Muscle of arm (tissue), 14 donors: ENCODE data around the gene ZNF148. TPM values are rescaled to one million over a fixed set of nuclear protein-coding genes. Genes with fewer than 3 reads are reported as not detected.
A peak's percentile ranks its signal among the peaks of the same experiment; 100 is the strongest.
"Not testable (repeated sequence)": the region's sequence is repeated elsewhere in the genome, so short reads cannot be mapped to it uniquely, and the experiment has no call there.

Experiments used
- DNase-seq: peaks from one replicate; pipeline ENCODE4 v3.0.0-alpha.2; 2013
- long read RNA-seq, 11 donors: transcript quantifications; one replicate each; lab custom pipeline, GENCODE V29; 2026
- polyA plus RNA-seq, 12 donors: library from polyadenylated mRNA; unstranded; fragments of 120-200 nt; gene quantifications; one replicate each; pipeline ENCODE4 v1.2.1, GENCODE V29; 2013; ENCODE audit not compliant: insufficient read length in 12 of 12

The ZNF148 gene, protein sequence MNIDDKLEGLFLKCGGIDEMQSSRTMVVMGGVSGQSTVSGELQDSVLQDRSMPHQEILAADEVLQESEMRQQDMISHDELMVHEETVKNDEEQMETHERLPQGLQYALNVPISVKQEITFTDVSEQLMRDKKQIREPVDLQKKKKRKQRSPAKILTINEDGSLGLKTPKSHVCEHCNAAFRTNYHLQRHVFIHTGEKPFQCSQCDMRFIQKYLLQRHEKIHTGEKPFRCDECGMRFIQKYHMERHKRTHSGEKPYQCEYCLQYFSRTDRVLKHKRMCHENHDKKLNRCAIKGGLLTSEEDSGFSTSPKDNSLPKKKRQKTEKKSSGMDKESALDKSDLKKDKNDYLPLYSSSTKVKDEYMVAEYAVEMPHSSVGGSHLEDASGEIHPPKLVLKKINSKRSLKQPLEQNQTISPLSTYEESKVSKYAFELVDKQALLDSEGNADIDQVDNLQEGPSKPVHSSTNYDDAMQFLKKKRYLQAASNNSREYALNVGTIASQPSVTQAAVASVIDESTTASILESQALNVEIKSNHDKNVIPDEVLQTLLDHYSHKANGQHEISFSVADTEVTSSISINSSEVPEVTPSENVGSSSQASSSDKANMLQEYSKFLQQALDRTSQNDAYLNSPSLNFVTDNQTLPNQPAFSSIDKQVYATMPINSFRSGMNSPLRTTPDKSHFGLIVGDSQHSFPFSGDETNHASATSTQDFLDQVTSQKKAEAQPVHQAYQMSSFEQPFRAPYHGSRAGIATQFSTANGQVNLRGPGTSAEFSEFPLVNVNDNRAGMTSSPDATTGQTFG
- polyA plus RNA-seq = 10 to 100 TPM in 11 of 12 donors, not detected in 1; 22.1 to 31.6 (median 22.9) TPM
- long read RNA-seq, donor 1, full-length matches to known transcripts = 4 of 4 reads
- long read RNA-seq, donor 1, partial matches to known transcripts = 0 of 4 reads
- long read RNA-seq, donor 1, other reads (novel, unspliced or antisense) = 0 of 4 reads
- long read RNA-seq, donor 2, full-length matches to known transcripts = 4 of 4 reads
- long read RNA-seq, donor 2, partial matches to known transcripts = 0 of 4 reads
- long read RNA-seq, donor 2, other reads (novel, unspliced or antisense) = 0 of 4 reads
- long read RNA-seq, donor 3, full-length matches to known transcripts = 3 of 3 reads
- long read RNA-seq, donor 3, partial matches to known transcripts = 0 of 3 reads
- long read RNA-seq, donor 3, other reads (novel, unspliced or antisense) = 0 of 3 reads
- long read RNA-seq, donor 4, full-length matches to known transcripts = 4 of 4 reads
- long read RNA-seq, donor 4, partial matches to known transcripts = 0 of 4 reads
- long read RNA-seq, donor 4, other reads (novel, unspliced or antisense) = 0 of 4 reads
- long read RNA-seq, donor 5, full-length matches to known transcripts = 7 of 7 reads
- long read RNA-seq, donor 5, partial matches to known transcripts = 0 of 7 reads
- long read RNA-seq, donor 5, other reads (novel, unspliced or antisense) = 0 of 7 reads
- long read RNA-seq, donor 6, full-length matches to known transcripts = 3 of 3 reads
- long read RNA-seq, donor 6, partial matches to known transcripts = 0 of 3 reads
- long read RNA-seq, donor 6, other reads (novel, unspliced or antisense) = 0 of 3 reads
- long read RNA-seq, donor 7, full-length matches to known transcripts = 5 of 5 reads
- long read RNA-seq, donor 7, partial matches to known transcripts = 0 of 5 reads
- long read RNA-seq, donor 7, other reads (novel, unspliced or antisense) = 0 of 5 reads
- long read RNA-seq, donor 8, full-length matches to known transcripts = 6 of 6 reads
- long read RNA-seq, donor 8, partial matches to known transcripts = 0 of 6 reads
- long read RNA-seq, donor 8, other reads (novel, unspliced or antisense) = 0 of 6 reads
- long read RNA-seq, donor 9, partial matches to known transcripts = 0 of 1 reads
- long read RNA-seq, donor 9, other reads (novel, unspliced or antisense) = 0 of 1 reads
- long read RNA-seq, donor 10, full-length matches to known transcripts = 5 of 5 reads
- long read RNA-seq, donor 10, partial matches to known transcripts = 0 of 5 reads
- long read RNA-seq, donor 10, other reads (novel, unspliced or antisense) = 0 of 5 reads
- long read RNA-seq, donor 11, full-length matches to known transcripts = 3 of 3 reads
- long read RNA-seq, donor 11, partial matches to known transcripts = 0 of 3 reads
- long read RNA-seq, donor 11, other reads (novel, unspliced or antisense) = 0 of 3 reads

DNA sequence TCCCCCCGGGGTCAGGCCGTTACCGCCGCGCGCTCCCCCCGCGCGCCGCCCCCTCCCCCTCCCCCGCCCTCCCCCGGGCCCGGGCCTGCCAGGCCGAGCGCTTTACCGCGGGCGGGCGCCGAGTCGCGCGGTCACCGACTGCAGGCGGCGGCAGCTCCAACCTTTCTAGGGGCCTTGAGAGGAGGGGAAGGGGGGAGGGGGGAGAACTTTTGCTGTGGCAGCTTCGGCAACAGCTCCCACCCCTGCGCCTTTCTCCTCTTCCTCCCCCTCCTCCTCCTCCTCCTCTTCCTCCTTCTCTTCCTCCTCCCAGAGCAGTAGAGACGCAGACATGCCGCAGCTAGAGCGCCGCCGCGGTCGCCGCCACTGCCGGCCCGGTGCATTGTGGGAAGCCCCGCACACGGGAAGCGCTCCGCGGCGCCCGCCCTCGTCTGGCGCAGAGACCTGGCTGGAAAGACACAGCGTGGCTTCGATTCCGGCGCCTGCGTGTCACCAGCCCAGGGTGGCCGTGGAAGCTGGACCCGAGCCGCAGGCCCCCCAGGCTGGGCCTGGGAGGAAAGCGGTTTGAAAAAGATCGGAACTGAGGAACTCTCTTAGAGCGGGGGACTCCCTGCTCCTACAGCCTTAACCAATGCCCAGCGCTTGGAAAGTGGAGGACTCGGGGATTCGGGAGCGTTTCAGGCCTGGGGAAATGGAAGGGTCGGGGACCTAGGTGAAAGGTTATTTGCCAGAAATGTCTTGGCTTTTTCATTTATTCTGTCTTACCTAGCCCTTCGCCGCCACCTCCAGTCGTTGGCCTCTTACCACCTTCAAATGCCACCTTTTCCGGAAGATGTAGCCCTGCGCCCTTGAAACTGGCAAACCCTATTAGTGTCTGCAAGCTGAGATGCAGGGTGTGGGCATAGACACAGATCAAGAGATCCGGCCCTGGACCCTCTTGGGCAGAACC is at the start of gene ZNF148:
Gene ZNF148 (minus strand): TSS at position 330 of the 946 bp plus-strand sequence. CDS start 61,685 bp downstream, outside the sequence.
- DNase-seq = peak; percentile 93

DNA sequence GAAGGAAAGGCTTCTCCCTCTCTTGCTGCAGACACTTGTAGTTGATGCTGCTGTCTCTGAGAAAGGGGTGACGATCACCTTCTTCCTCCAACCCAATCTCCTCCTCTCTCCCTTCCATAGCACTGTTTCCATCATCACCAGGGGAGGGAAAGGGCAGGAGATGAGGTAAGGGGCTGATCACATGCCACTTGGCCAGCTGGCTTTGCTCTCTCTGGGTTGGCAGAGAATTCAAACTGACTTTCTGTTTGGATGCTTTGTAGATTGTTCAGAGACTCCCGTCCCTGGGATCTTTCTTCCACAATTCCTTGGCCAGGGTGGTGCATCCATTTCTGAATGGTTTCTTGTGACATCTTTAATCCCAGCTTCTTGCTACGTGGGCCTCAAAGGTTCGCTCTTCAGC is 43.2 kb upstream of the ZNF148 start:
- no peak for DNase-seq

DNA sequence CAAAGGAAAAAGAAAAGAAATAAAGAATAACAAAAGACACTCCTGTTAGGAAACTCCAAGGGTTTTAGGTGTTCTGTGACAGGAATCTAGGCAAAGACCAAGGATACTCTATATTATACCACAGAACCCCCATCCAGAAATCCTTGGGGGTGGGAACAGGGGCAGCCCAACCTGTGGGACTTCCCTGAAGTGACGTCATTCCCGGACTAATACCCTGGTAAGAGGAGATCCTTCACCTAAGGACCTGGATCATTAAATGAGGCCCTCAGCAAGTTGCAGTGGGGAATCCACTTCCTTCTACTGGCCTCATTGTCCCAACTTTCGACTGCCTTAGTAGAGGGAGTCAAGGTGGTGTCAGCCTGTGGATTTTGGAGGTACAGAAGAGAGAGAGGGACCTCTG is 41.1 kb upstream of the ZNF148 start:
- DNase-seq = no peak

DNA sequence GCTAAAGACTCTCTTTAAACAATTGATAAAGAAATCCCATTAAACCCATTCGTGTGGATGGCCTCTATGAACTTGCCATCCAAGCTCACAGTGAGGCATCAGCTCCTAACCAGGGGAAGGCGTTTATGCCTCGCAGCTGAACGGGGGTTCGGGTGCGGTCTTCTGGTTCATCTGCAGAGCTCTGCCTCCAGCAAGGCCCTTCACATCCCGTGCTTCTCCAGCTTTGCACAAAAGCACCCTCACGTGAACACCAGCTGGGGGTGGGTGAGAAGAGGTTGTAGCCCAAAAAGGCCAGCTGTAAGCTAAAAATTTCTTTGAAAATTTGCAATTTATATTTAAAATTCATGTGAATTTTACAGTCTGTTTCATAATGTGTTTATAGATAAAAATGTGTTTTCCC is 39.5 kb upstream of the ZNF148 start:
- DNase-seq = no peak

DNA sequence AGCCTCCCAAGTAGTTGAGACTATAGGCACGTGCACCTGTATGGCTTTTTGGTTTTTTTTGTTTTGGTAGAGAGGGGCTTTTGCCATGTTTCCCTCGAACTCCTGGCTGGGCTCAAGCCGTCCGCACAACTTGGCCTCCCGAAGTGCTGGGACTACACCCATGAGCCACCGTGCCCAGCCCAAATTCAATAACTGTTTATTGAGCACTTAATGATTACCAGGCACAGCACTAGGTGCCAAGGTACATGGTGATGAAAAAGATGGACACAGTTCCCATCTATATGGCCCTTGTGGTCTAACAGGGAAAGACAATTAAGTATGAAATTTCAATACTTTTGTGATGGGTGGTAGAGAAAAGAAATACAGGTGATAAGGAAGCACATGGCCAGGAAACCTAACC is 35.8 kb upstream of the ZNF148 start:
- DNase-seq = no peak

DNA sequence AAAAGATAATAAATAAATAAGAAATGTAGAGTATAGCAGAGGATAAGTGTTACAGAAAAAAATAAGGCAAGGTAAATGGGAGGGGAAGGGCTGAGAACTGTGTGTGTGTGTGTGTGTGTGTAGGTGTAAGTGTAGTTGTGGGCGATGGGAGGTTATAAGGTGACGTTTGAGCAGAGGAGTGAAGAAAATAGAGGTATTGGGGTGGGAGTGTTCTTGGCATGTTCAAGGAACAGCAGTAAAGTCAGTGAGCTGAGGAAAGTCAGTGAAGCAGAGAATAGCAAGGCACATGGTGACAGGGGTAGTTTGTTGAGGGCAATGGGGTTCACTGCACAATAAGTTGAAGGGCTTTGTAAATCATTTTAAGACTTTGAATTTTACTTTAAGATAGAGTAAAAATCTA is 30.9 kb upstream of the ZNF148 start:
- no peak for DNase-seq

DNA sequence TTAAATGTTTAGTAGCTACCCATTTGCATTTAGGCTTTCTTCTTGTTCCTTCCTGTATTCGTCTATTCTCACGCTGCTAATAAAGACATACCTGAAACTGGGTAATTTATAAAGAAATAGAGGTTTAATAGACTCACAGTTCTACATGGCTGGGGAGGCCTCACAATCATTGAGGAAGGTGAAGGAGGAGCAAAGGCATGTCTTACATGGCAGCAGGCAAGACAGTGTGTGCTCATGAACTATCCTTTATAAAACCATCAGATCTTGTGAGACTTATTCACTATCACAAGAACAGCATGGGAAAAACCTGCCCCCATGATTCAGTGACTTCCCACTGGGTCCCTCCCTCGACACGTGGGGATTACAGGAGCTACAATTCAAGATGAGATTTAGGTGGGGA is 30.4 kb upstream of the ZNF148 start:
- DNase-seq = not testable (repeated sequence)

DNA sequence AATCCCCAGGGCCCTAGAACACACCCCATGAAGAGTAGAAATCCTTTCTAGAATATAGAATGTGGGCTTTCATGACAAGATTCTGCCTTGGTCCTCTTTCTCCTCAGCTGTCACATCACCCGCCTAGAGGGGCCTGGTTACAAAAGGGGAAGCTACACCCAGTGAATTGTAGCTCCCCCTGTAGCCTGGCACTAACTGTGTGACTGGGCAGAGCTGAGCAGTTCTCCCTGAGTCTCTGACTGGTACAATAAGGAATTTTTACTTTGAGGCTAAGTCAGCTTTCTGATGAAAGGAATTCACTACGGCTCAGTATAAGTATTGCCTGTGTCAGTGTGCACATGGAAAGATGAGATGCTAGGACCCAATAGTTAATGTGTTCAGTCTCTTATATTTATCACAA is 28.7 kb upstream of the ZNF148 start:
- DNase-seq = no peak

DNA sequence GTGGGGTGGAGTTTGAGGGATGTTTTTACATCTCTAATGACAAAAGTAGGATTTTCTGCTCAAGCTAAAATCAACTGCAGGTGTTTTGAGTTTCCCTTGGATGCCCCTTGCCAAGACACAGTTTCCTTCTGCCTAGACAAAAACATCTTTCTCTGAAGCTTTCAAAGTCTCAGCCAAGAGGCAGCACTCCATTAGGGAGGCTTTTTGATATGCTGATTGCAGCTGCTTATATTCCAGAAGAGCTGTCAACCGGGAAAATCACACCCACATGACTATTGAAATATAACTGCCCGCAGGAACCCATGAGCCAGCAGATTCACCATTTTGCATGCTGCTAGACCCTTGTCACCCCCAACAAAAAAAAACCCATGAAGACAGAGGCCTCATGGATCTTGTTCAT is 27.5 kb upstream of the ZNF148 start:
- DNase-seq = no peak

DNA sequence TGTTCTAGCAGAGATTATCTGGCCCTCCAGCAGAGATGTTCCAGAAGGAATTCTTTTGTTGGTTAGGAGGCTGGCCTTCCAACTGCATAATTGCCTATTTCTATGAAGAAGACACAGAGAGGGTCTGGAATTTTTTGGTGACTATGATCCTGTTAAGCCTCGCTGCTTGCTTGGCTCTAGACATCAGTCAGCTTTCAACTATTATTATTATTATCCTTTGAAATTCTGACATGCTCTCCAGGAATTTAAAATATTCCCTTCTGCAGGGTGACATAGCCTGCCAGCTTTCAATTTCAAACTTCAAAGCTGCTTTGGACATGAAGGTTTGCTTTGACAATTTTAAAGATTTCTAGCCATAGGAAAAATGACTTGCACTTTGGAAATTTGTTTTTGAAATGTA is 26.3 kb upstream of the ZNF148 start:
- no peak for DNase-seq

DNA sequence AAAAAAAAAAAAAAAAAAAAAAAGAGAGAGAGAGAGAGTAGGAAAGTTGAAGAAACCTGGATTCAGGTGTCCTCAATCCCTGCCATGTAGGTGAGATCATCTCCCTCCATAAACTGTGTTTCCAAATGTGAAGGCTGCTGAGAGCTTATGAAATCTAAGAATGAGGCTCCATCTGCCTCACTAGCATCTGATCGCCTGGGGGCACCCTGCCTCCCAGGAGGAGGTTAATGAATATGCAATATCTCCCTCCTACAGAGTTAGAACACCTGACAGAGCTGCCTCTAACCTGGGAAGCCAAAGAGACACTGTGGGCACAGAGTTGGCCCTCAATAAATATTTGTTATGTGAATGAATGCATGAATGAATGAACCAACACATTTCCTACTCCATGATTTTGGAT is 23.8 kb upstream of the ZNF148 start:
- no peak for DNase-seq

DNA sequence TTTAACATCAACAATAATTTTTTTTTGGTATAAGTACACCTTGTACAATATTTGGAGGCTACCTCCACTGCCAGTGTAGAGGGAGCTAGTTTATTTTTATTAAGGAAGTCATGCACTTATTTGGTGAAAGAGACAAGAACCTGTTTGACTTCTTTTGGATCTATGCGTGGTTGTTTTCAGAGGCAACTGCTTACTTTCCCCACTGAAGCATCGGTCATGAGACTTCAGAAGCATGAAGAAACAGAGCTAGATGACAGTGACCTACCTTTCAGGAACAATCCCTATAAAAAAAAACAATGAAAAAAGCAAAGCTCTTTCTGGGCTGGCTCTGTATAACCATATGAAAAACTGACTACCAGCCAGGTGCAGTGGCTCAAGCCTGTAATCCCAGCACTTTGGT is 20.0 kb upstream of the ZNF148 start:
- DNase-seq = no peak

DNA sequence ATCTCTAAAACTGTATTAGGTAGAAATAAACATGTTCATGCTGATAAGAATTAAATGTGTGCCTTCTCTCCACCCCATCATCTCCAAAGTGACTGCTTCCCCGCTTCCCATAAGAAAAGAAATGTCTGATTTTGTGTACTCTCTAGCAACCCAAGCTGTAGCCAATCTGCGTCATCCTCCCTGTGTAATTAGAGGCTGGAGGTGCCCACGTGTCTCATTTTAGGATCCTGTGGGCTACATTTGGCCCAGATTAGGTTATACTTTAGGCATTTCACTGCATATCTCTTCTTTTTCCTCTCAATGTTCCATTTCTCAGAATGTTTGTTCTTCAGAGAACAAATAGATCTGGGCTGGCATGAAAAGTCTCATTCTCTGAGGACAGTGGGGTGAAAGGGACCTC is 19.3 kb upstream of the ZNF148 start:
- no peak for DNase-seq

DNA sequence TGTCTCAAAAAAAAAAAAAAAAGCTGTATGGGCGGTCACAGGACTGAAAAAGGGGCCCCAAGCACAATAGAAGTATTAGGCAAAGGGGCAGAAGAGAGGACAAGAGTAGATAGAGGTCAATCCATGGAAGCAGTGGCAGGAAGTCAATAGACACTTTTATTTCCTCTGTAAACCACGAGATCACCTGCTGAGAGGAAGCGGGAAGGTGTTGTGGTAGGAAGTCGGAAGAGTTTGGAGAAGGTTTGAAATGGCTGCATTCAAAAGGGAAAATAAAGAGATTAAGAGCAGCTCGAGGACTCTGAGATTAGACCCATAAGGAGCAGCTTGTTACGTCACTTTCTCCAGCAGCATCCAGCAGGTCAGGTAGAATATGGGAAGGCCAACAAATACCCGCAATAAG is 14.2 kb upstream of the ZNF148 start:
- DNase-seq = no peak

DNA sequence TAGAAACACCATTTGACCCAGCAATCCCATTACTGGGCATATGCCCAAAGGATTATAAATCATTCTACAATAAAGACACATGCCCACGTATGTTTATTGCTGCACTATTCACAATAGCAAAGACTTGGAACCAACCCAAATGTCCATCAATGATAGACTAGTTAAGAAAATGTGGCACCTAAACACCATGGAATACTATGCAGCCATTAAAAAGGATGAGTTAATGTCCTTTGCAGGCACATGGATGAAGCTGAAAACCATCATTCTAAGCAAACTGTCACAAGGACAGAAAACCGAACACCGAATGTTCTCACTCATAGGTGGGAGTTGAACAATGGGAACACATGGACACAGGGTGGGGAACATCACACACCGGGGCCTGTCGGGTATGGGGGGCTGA is 13.2 kb upstream of the ZNF148 start:
- not testable (repeated sequence) for DNase-seq

DNA sequence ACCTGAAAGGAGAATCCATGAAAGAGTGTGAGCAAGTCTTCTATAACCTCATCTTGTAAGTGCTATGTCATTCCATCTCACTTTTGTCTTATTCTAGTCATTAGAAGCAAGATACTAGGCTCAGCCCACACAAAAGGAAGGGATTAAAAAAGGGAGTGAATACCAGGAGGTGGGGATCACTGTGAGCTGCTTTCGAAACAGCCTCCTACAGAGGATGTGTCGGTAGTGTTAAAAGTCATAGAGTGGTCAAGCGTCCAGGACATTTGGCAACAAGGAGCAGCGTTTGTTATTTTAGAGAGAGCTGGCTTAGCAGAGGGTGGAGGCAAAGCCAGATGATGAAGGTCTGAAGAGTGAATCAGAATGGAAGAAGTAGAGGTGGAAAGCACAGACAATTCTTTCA is 11.7 kb upstream of the ZNF148 start:
- no peak for DNase-seq

DNA sequence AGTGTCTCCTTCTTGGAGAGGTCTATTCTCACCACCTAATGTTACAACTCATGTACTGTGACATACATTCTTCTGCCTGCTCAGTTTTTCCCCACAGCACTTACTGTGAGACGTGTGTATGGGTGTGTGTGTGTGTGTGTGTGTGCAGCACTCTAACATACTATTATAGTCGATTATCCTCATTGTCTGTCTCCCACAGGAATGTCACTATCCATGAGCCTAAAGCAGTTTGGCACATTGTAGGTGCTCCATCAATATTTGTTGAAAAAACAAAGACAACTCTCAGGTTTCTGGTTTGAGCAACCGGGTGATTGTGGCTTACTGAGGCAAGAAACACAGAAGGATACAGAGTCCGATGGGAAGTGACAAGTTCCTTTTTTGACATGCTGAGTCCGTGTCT is 8.6 kb upstream of the ZNF148 start:
- DNase-seq = no peak

DNA sequence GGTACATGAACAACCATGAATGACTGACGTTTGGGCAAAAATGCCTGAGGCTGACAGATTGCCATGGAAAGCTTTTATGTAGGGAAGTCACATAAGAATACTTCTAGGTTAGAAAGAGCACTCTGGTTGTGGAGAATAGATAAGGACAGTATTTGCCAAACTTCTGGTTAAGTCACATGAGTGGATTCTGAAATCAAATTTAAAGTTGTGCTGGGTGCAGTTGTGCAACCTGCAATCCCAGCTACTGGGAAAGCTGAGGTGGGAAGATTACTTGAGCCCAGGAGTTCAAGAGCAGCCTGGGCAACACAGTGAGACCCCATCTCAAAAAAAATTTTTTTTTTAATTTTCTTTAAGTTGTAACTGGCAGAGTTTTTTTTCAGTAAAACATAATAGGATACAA is 7.2 kb upstream of the ZNF148 start:
- DNase-seq = no peak

DNA sequence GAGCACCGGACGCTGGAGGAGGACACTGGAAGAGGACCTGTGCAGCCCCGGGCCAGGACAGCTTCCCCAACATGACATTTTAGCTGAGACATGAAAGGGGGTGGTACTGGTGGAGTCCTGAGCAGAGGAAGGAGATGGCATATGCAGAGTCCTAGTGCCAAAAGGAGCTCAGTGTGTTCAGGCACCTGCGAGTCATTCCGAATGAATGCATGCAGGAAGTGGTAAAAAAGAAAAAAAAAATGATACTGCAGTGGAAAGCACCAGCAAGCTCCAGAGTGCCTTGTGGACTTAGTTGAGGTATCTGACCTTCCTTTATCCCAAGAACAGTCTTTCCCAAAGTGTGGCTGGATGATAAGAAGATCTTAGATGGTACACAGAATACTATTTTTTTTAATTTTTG is 6.6 kb upstream of the ZNF148 start:
- no peak for DNase-seq
